ENCODE results near the gene ALK. TPM values are rescaled to one million over a fixed set of nuclear protein-coding genes. Genes with fewer than 3 reads are reported as not detected.
A peak's percentile ranks its signal among the peaks of the same experiment; 100 is the strongest.

ALK gene
- total RNA-seq, 8 experiments from 2014 or later, result 0.49 to 8.8 (median 3.8) TPM

DNA sequence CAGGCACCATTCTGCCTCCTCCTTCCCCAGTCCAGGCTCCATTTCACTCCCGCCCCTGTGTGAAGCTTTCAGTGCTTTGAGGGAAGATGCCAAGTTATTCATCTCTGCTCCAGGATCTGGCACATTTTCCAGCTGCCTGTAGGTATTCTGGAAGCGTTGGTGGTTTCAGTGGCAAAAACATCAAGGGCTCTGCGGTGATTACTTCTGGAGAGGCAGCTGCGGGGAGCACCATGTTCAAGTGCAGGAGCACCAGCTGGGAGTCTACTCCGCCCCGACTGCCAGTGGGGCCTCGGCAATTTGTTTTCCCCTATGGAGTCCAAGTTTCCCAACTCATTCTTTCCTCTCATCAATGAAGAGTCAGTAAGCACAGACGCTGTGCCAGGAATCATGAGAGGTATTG, 594.5 kb downstream of the ALK start:
- H3K4me1 ChIP-seq (replicated peaks in 1 of 2), result peaks cover 20 to 27% of the 10 kb centered on the region in 2 donors
- H3K4me3 ChIP-seq, result no peak overlapping the region
- no peak overlapping the region for H3K27ac ChIP-seq
- in situ Hi-C loops (cut with MboI; ENCODE audit: low pct_unique_long_range_greater_than_20kb in 2 of 9, low sequenced_read_pairs in 9 of 9, unreplicated experiment in 9 of 9), result no loop called here
- ATAC-seq (replicated peaks in 6 of 8), result no peak
- WGBS, 10 experiments, result 0 to 100% (median 92%) methylated on average over 1 to 4 of the region's 8 CpGs; no CpG with 5 or more reads in 3 of the 10 experiments

DNA sequence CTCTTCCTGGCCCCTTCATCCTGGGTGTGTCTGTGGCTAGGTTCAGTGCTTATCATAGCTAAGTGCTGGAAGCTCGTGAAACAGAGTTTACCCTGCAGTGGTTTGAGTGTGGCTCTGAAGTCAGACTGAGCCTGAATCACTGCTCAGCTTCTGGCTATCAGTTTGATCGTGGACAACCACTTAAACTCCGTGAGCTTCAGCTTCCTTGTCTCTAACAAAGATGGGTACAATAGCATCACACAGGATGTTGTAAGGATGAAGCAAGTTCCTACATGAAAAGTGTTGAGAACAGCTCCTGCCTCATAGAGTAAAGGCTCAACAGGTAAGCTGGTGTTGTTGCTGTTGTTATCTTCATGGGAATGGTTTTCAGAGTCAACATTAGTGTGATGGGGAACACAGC, 595.8 kb downstream of the ALK start:
- Histone ChIP-seq H3K4me1 (replicated peaks in 1 of 2) (peaks cover 25 to 34% of the 10 kb centered on the region in 2 donors), H3K4me3 (no peak overlapping the region), H3K27ac (no peak overlapping the region)
- 44 to 92% (median 80%) methylated on average over 1 to 2 of the region's 3 CpGs; no CpG with 5 or more reads in 4 of the 10 experiments for WGBS, 10 experiments
- in situ Hi-C loops (cut with MboI; ENCODE audit: low pct_unique_long_range_greater_than_20kb in 2 of 9, low sequenced_read_pairs in 9 of 9, unreplicated experiment in 9 of 9), result no loop called here
- ATAC-seq (replicated peaks in 6 of 8), result no peak

DNA sequence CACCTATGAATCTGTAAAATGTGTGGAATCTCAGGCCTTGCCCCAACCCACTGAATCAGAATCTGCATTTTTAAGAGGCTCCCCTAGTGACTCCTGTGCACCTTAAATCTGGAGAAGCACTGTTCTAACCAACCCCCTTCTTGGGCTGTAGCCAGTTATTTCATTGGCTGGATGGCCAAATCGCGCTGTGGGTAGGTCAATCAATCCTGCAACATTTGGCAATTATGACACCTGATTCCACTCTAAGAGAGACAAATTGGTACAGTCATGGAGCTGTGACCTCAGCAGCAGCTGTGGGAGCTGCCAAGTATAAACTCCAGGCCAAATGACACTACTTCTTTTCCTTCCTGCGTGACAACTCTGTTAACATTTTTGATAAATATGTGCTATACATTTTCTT, 597.4 kb downstream of the ALK start:
- WGBS, 10 experiments, result 0 to 73% (median 50%) methylated on average over 1 to 3 of the region's 3 CpGs; no CpG with 5 or more reads in 2 of the 10 experiments
- Histone ChIP-seq H3K4me3 (no peak overlapping the region), H3K4me1 (replicated peaks in 1 of 2) (peaks cover 25 to 34% of the 10 kb centered on the region in 2 donors), H3K27ac (no peak overlapping the region)
- peak in 5 of 8 experiments; percentile 68 to 76 (median 70) for ATAC-seq (replicated peaks in 6 of 8)
- in situ Hi-C loops (cut with MboI; ENCODE audit: low pct_unique_long_range_greater_than_20kb in 2 of 9, low sequenced_read_pairs in 9 of 9, unreplicated experiment in 9 of 9), result no loop called here

DNA sequence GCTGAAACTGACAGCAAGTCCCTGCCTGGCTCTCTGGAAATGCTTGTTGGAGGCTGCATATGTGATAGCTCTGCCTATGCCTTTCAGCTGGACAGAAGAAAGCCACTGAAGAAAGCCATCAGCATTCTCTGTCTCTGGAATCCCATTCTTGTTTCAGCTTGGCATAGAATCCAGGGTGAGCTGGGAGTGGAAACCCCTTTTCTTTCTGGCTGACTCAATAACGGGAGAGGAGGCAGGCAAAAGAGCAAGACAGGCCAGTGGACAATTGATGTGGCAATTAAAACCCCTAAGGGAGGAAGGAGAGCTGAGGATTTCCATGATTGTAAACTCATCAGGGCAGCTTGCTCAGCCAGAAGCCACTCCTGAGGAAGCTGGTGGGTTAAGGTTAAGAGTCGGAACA, 598.1 kb downstream of the ALK start:
- WGBS, 10 experiments, result 0 to 100% (median 64%) methylated on average over 1 to 2 of the region's 2 CpGs; no CpG with 5 or more reads in 2 of the 10 experiments
- Histone ChIP-seq H3K27ac (peak overlapping the region in 1 of 2 donors; percentile 32), H3K4me3 (no peak overlapping the region), H3K4me1 (replicated peaks in 1 of 2) (peaks cover 25 to 34% of the 10 kb centered on the region in 2 donors)
- ATAC-seq (replicated peaks in 6 of 8), result peak in 4 of 8 experiments; percentile 7 to 20 (median 14)
- in situ Hi-C loops (cut with MboI; ENCODE audit: low pct_unique_long_range_greater_than_20kb in 2 of 9, low sequenced_read_pairs in 9 of 9, unreplicated experiment in 9 of 9), result no loop called here

DNA sequence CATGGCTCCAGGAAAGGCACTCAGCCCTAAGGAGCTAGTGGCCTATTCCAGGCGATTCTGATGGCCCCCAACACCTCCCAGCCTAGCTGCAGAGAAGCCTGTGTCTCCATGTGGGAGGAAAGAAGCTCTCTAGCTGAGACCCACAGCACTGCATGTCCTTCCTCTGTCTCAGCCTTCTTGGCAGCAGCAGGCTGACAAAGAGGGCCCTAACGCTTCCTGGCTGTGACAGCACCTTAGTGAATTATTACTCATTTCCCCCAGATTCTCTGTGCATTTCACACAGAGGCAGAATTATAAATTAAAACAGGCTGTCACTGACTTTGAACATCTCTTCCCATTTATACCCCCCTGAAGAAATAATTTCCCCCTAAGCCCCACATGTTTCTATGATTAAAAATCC, 599.4 kb downstream of the ALK start:
- WGBS, 10 experiments, result 14 to 67% (median 40%) methylated on average over 1 to 2 of the region's 2 CpGs; no CpG with 5 or more reads in 4 of the 10 experiments

DNA sequence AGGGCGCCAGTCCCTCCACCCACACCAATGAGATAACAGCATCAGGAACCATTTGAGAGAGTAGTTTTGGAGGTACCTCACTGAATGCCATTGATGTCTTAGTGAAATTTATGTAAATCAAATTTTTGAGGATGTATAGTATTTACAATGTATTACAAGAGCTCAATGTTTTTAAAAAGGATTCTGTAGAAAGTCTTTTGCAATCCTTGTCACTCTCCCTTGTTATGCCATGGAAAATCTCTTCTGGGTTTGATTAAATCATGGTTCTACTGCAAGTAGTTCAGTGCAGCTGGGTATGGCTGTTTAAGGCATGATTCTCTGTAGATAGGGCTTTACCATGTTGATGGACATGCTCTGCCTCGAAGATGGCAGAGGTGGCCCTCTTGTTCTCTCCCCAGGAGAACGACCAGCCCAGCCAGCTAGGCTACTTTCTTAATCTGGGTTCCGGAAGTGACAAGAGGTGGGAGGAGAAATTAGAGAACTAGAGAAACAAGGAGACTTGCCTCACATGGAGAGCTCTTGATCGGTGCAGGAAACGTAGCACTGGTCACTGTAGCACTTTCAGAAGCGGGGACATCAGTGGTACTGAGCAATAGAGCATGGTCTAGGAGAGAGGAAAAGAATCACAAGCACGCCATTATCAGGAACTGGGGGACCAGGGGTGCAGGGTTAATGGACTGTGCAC, 603.4 kb downstream of the ALK start:
- ATAC-seq (replicated peaks in 6 of 8), result no peak
- 54 to 98% (median 88%) methylated on average over 1 to 6 of the region's 8 CpGs; no CpG with 5 or more reads in 1 of the 10 experiments for WGBS, 10 experiments
- Histone ChIP-seq H3K27ac (no peak overlapping the region), H3K4me3 (no peak overlapping the region), H3K4me1 (replicated peaks in 1 of 2) (peaks cover 30 to 37% of the 10 kb centered on the region in 2 donors)
- in situ Hi-C loops (cut with MboI; ENCODE audit: low pct_unique_long_range_greater_than_20kb in 2 of 9, low sequenced_read_pairs in 9 of 9, unreplicated experiment in 9 of 9), result no loop called here

More for the DNA sequence above, 599.4 kb downstream of the ALK start:
- H3K27ac ChIP-seq, result peak overlapping the region; percentile 72 to 87
- in situ Hi-C loops (cut with MboI; ENCODE audit: low pct_unique_long_range_greater_than_20kb in 2 of 9, low sequenced_read_pairs in 9 of 9, unreplicated experiment in 9 of 9), result no loop called here
- H3K4me1 ChIP-seq (replicated peaks in 1 of 2), result peaks cover 25 to 34% of the 10 kb centered on the region in 2 donors
- H3K4me3 ChIP-seq, result no peak overlapping the region
- peak in 6 of 8 experiments; percentile 68 to 92 (median 87) for ATAC-seq (replicated peaks in 6 of 8)

DNA sequence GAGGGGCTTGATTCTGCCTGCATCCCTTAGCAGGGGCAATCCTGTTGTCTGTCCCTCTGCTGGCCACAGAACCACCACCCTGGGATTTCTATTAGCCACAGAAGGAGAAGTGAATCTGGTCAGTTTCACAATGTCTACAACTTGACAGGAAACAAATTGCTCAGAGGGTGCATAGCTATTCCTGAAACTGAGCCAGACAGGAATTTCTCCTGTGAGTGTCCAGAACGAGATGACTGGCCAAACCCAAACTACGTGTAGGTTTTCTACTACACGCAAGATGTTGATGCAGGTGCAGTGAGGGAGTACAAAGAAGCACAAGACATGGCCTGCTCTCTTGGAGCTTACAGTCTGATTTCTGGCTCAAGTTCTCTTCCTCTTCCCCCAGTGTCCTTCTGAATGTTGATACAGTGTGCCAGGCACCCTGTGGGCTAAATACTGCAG, 604.3 kb downstream of the ALK start:
- Histone ChIP-seq H3K4me1 (replicated peaks in 1 of 2) (peaks cover 23 to 28% of the 10 kb centered on the region in 2 donors), H3K27ac (no peak overlapping the region), H3K4me3 (no peak overlapping the region)
- 0 to 100% (median 94%) methylated on average over 1 to 3 of the region's 3 CpGs; no CpG with 5 or more reads in 3 of the 10 experiments for whole genome bisulfite sequencing, 10 experiments
- in situ Hi-C loops (cut with MboI; ENCODE audit: low pct_unique_long_range_greater_than_20kb in 2 of 9, low sequenced_read_pairs in 9 of 9, unreplicated experiment in 9 of 9), result no loop called here
- ATAC-seq (replicated peaks in 6 of 8), result peak in 2 of 8 experiments; percentile 9 to 13

DNA sequence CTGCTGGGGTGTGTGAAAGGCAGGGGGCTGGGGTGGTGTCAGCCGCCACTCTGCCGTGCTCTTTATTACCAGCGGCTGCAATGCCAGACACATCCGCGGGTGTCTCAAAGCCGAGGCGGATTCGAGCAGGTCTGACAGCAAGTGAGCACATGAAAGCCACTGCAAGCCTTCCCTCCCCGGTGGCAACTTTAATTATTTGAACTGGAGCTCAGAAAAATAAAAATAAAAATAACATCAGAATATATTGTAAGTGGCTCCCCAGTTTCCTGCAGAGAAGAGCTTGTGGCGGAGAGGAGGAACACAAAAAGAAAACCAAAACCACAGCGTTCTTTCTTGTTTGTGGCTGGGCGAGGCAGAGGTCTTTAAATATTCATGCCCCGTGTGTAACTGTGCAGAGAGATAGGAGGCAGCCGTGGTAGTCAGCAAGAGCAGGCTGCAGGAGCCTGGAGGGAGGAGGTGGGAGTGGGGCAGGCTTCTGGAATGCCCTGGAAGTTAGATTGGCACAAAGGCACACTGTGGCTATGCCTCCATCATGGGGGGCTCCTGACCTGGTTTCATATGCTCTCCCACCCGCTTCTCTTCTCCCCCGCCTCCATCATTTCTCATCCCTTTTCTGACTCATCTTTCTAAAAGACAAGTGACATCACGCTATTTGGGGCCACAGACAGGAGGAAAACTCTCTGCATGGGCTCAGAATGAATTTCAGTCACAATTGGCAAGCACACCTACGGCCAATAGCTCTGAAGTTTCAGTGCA, 606.4 kb downstream of the ALK start:
- WGBS, 10 experiments, result 0 to 27% (median 15%) methylated on average over 1 to 14 of the region's 18 CpGs; no CpG with 5 or more reads in 2 of the 10 experiments
- peak; percentile 93 to 97 (median 95) for ATAC-seq (replicated peaks in 6 of 8)
- H3K4me1 ChIP-seq (replicated peaks in 1 of 2), result peaks cover 16 to 24% of the 10 kb centered on the region in 2 donors
- H3K4me3 ChIP-seq, result peak overlapping the region in 1 of 5 donors; percentile 6
- peak overlapping the region; percentile 50 to 61 for H3K27ac ChIP-seq
- in situ Hi-C loops (cut with MboI; ENCODE audit: low pct_unique_long_range_greater_than_20kb in 2 of 9, low sequenced_read_pairs in 9 of 9, unreplicated experiment in 9 of 9), result no loop called here

DNA sequence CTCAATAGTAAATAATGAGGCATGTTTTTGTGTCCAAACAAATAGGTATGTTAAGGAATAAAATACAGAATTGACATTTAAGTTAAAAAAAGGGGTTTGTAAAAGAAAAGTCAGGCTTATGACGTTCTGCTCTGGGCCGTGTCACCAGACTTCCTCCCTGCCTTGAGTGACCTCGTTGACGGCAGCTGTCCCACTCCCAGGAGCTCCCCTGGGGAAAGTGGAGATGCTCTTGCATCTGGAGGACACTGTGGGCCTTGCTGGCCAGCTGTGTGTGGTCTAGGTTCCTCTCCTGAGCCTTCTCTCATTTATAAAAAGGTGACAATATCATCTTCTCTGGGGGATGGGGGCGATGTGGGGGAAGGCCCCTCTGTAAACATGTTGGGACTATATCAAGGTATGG, 609.9 kb downstream of the ALK start:
- 18 to 100% (median 88%) methylated on average over 3 to 5 of the region's 5 CpGs; no CpG with 5 or more reads in 4 of the 10 experiments for WGBS, 10 experiments

DNA sequence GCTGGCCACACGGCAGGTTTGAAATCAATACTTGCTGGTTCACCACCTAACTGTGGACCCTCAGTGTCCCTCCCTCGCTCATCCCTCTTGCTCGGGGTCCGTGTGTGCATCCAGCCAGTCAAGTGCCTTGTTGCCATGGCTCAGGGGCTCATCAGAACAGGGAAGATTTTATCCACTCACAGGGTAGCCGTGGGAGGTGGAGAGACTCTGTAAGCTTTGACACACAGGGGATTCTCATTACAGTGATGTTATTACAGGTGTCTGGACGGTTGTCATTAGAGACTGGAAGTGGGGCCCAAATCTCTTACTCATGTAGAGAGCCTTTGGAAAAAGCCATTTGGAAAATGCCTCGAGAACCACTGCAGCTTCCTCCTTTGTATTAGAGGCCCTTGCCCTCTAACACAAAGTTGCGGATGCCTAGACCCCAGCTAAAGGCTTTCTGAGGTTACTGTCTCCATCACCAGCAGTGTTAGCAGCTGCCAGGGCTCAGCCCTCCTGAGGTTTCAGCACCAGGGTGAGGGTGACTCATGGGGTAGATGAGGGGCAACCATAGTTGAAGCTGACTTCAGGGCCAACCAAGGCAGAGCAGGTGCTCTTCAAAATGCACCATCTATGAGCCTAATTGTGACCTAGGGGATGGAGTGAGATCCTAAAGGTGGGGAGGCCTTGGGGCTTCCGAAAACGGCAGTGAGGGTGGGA, 610.6 kb downstream of the ALK start:
- no peak for ATAC-seq (replicated peaks in 6 of 8)
- in situ Hi-C loops (cut with MboI; ENCODE audit: low pct_unique_long_range_greater_than_20kb in 2 of 9, low sequenced_read_pairs in 9 of 9, unreplicated experiment in 9 of 9), result no loop called here

More for the DNA sequence above, 609.9 kb downstream of the ALK start:
- in situ Hi-C loops (cut with MboI; ENCODE audit: low pct_unique_long_range_greater_than_20kb in 2 of 9, low sequenced_read_pairs in 9 of 9, unreplicated experiment in 9 of 9), result no loop called here
- ATAC-seq (replicated peaks in 6 of 8), result no peak
- Histone ChIP-seq H3K4me1 (replicated peaks in 1 of 2) (peaks cover 16 to 35% of the 10 kb centered on the region in 2 donors), H3K4me3 (no peak overlapping the region), H3K27ac (no peak overlapping the region)

DNA sequence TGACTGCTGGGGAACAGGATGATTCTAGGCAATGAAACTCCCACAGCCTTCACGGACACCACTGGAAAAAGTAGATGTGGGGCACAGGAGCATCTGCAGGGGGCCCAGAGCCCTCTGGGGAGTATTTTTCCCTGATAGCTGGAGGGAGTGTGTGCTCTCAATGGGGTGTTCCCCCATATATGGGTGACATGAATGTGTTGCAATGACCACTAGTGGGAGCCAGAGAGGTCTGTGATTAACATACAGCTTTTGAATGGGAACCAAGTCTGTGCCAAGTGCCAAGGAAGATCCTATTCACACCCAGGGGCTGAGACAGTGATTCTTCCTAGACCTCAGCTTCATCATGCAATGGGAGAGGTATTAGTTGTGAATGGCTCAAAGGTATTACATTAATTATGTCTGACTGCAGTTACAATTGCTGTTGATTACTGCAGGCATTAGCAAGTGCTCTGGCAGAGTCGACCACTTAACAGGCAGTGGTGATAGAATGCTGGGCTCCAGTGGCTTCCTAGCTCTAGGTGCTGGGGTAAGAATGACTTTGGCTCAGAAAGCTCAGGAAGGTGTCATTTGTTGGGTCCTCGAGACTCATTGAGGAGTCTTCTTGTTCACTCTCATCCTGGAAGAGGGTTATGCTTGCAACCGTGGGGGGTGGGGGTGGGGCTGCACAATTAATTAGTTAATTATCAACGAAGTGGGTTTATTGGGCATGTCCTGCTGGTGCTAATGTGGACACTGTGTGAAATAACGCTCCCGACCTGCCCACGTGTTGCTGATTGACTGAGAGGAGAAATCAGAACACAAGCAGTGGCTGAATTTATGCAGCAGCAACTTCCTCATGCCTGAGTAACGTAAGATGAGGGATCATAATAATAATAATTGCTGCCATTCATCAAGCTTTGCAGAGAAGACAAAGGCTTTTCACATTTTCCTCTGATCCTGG, 612.0 kb downstream of the ALK start:
- Histone ChIP-seq H3K27ac (no peak overlapping the region), H3K4me1 (replicated peaks in 1 of 2) (peaks cover 5 to 19% of the 10 kb centered on the region in 2 donors), H3K4me3 (no peak overlapping the region)
- in situ Hi-C loops (cut with MboI; ENCODE audit: low pct_unique_long_range_greater_than_20kb in 2 of 9, low sequenced_read_pairs in 9 of 9, unreplicated experiment in 9 of 9), result no loop called here
- peak; percentile 73 to 97 (median 84) for ATAC-seq (replicated peaks in 6 of 8)
- WGBS, 10 experiments, result 23 to 100% (median 58%) methylated on average over 1 to 6 of the region's 9 CpGs; no CpG with 5 or more reads in 4 of the 10 experiments

More for the DNA sequence above, 610.6 kb downstream of the ALK start:
- H3K27ac ChIP-seq, result no peak overlapping the region
- WGBS, 10 experiments, result 53 to 100% (median 81%) methylated on average over 1 to 5 of the region's 10 CpGs; no CpG with 5 or more reads in 2 of the 10 experiments
- peaks cover 16 to 34% of the 10 kb centered on the region in 2 donors for H3K4me1 ChIP-seq (replicated peaks in 1 of 2)
- no peak overlapping the region for H3K4me3 ChIP-seq

DNA sequence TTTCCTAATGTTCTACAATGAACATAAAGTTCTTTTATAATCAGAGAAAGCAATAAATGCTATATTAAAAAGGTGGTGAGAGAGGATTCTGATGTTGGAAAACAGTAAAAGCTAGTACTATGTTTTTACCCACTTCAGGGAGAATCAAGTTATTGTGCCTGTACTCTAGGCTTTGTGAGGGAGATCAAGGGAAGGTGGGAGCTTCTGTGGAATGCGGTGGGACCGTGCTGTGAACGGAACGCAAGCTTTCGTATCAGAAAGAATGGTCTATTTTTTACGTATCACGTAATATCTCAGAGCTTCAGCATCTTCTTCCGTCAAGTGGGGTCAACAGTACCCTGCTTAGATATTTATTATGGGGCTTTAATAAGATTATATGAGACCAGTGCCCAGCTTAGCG, 613.0 kb downstream of the ALK start:
- in situ Hi-C loops (cut with MboI; ENCODE audit: low pct_unique_long_range_greater_than_20kb in 2 of 9, low sequenced_read_pairs in 9 of 9, unreplicated experiment in 9 of 9), result no loop called here
- 58 to 100% (median 82%) methylated on average over 2 to 9 of the region's 9 CpGs; no CpG with 5 or more reads in 1 of the 10 experiments for WGBS, 10 experiments
- H3K4me3 ChIP-seq, result no peak overlapping the region
- ATAC-seq (replicated peaks in 6 of 8), result no peak
- H3K27ac ChIP-seq, result no peak overlapping the region
- H3K4me1 ChIP-seq (replicated peaks in 1 of 2), result peaks cover 0 to 15% of the 10 kb centered on the region in 2 donors
